Erythroblast (primary cell): ENCODE data around the gene SIK3.

Experiments used
- GATA1 ChIP-seq: IDR thresholded peaks from 2 replicates; pipeline ENCODE4 v1.6.1; 2011; ENCODE audit warnings: low read depth, mild to moderate bottlenecking, control low read depth, low read length, moderate library complexity
- POLR2A ChIP-seq: IDR thresholded peaks from 2 replicates; pipeline ENCODE4 v1.6.1; 2011; ENCODE audit warnings: mild to moderate bottlenecking, low read length

- TF ChIP-seq POLR2A: no peak
- no peak for TF ChIP-seq GATA1
Measured at GRCh38 chr11:116955548-116955947, 142.7 kb downstream of the SIK3 start.
